GM19372 (cell line): ENCODE data around the gene DKK1.

ENCODE experiments used
- ATAC-seq: cut with Tn5 transposase; IDR thresholded peaks from one replicate; pipeline ENCODE4 v1.9.1; 2021; ENCODE audit warnings: mild to moderate bottlenecking, low read depth, moderate library complexity; ENCODE audit not compliant: unreplicated experiment

The DKK1 gene, protein sequence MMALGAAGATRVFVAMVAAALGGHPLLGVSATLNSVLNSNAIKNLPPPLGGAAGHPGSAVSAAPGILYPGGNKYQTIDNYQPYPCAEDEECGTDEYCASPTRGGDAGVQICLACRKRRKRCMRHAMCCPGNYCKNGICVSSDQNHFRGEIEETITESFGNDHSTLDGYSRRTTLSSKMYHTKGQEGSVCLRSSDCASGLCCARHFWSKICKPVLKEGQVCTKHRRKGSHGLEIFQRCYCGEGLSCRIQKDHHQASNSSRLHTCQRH

DNA sequence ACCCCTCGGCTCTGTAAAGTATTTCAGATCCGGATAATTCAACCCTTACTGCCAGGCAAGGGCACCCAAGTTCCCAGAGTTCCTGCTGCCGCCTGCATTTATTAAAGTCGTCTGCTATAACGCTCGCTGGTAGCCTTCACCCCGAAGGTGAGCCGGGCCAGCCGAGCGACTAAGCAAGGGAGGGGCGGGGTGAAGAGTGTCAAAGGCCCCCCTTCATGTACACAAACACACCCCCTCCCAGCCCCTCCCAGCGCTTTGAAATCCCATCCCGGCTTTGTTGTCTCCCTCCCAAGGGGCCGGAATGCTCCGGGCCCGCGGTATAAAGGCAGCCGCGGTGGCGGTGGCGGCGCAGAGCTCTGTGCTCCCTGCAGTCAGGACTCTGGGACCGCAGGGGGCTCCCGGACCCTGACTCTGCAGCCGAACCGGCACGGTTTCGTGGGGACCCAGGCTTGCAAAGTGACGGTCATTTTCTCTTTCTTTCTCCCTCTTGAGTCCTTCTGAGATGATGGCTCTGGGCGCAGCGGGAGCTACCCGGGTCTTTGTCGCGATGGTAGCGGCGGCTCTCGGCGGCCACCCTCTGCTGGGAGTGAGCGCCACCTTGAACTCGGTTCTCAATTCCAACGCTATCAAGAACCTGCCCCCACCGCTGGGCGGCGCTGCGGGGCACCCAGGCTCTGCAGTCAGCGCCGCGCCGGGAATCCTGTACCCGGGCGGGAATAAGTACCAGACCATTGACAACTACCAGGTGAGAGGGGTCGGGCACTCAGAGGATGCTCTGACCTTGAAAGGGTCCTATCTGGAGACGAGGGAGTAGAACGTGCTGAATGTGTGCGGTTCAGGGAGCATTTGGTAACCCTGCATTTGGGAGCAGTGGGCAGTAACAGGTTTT is at the start of gene DKK1:
TSS of gene DKK1 (plus strand) at position 349 of the 889 bp plus-strand sequence. CDS start at position 503, 154 bp downstream.
- ATAC-seq: peak; percentile 64

DNA sequence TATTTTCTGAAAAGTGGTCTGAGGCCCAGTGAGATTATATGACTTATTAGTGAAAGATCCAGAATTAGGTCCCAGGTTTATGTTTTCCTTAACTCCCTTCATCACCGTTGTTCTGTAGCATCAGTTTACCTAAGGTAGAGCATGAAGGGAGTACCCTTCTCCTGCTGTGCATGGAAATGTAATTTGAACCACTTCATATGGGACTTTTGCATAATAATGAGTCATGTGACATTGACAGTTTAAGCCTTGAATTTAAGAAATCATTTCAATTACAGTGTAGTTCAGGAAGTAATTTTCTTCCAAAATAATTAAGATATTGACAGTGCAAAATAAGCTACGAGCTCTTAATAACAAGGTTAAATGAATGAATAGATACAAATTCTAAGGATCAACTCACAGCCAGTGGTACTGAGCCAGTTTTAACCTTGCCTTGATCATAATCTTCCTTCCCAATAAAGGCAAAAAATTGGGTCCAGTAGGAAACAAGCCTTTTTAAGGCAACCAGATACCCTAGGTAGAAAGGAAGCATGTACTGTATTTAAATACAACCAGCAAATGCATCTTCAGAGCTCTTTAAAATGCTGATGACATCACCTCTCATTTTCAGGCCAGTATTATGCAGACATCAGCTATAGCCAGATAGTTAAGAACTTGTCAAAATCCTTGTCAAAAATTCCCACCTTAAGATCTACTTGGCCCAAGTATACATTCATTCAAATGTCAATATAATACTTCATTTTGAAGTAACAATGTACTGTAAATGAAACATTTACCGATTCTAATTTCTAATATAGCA is 48.8 kb upstream of the DKK1 start:
- no peak for ATAC-seq

DNA sequence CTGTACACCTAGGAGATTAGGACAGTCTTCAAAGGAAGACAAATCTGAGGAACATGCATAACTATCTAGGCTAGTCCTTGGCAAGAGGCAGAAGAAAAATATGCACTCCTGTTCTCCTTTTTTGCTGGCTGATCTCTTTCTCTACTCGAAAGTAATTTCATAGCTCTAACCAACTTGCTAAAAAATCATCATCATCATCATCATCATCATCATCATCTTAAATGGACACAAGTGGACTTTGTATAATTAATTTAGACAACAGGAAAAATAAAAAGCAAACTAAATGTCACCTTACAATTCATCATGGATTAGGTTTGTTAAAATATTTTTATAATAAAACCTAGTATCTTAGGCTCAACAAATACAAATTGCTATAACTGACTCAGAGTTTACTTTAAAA is 47.2 kb upstream of the DKK1 start:
- ATAC-seq: no peak

DNA sequence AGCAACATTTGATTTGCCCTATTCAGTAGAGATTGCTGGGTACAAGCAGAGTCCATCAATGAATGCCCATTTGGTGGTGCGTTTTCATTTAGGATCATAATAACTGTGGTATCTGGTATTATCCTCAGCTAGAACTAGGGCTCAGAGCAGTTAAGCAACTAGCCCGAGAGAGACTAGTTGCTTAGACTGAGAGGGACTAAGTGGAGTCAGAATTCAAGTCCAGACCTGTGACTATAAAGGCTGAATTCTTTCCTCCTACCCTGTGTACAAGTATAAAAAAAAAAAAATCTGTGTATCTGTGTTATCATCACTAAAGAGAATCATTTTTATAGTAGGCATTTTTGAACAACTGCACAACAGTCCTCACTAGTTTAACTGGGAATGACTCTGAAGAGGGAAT is 45.3 kb upstream of the DKK1 start:
- no peak for ATAC-seq

DNA sequence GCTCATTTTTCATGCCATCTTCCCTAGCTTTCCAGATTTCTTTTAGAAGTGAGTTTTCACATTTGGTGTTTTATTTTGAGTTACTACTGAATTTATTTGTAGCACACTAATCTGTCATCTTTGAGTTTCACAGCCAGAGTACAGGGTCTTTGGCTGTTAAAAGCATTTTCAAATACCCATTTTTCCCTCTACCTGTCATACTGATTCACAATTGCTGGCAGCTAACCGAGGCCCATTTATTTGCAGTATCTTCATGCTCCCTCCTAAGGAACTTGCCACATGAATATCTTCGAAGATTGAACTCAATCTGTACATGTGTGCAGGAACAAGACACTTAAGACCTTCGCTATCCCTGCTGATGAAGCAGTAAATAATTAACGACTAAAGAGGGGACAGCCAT is 44.8 kb upstream of the DKK1 start:
- no peak for ATAC-seq

DNA sequence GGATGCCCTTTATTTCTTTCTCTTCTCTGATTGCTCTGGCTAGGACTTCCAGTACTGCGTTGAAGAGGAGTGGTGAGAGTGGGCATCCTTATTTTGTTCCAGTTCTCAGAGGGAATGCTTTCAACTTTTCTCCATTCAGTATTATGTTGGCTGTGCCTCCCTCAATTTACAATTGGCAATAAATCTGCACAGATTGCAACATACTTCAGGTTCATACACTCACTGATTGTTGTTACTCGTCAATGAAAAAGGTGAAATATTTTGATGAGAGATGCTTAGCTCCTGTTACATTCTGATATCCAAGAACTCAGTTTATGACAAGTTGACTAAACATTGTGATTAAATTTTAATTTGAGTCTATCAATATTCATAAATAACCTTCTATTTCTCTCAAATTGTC is 37.9 kb upstream of the DKK1 start:
- no peak for ATAC-seq

DNA sequence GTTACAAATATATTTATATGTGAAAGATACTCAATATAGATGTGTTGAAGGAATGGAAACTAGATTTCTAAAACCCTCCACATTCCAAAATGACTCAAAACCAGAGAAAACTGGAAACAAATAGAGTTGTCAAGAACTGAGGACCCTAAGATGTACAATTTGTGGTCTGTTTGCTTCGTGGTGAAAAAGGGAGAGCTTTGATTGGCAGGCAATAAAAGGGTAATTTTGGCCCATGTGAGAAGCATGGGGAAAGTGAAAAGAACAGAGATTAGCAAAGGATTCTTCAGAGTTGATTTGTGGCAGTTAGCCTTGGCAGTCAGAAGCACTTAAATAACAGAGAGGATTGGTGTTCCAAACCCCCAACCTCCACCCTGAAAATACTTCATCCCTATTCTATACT is 37.1 kb upstream of the DKK1 start:
- no peak for ATAC-seq

DNA sequence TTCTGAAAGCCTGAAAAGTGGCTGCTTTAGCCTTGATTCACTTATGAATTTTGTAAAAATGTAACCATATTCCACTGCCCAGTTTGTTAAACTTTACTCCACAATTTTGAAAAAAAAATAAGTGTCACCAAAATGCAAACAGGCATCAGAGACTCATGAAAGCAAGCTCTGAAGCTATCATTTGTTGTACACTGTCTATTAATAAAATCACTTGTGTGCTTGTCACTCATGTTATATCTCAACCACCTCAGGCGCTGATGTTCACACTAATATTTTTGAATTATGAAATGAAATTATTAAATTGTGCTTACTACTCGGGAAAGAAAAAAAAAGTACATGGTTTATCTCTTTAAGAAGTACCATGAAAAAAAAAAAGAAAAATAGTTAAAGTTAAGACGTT is 34.5 kb upstream of the DKK1 start:
- no peak for ATAC-seq

DNA sequence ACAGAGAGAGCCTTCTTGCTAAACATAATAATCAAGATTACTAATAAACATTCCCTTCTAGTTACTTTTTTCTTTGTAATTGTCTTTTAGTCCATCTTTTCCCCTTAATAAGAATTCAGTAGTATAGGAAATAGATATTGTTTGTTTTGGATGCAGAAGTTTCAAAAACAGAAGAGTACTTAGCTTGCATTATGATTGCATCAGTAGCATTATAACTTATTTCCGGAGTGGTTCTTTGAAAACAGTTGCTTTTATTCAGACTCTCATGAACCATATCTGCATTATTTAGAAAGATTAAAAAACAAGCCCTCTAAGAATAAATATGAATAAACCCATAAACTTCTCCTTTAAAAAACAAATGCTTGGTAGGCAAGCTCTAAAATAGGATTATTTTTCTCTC is 34.0 kb upstream of the DKK1 start:
- ATAC-seq: no peak

DNA sequence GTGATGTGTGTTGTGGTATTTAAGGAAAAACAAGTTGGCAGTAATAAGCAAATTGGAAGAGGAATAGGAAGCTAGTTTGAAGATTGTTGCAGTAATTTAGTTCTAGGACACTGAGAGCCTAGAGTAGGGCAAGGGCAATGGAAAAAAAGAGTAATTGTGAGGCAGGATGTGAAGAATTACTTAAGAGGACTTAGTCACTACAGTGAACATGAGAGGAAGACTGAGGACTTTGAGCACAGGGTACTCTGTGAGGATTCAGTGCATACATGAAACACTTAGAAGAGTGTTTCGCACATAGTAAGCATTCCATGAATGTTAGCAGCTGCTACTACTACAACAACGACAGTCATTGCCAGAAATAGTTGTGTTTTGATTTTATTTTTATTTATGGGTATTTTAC is 30.9 kb upstream of the DKK1 start:
- ATAC-seq: no peak

DNA sequence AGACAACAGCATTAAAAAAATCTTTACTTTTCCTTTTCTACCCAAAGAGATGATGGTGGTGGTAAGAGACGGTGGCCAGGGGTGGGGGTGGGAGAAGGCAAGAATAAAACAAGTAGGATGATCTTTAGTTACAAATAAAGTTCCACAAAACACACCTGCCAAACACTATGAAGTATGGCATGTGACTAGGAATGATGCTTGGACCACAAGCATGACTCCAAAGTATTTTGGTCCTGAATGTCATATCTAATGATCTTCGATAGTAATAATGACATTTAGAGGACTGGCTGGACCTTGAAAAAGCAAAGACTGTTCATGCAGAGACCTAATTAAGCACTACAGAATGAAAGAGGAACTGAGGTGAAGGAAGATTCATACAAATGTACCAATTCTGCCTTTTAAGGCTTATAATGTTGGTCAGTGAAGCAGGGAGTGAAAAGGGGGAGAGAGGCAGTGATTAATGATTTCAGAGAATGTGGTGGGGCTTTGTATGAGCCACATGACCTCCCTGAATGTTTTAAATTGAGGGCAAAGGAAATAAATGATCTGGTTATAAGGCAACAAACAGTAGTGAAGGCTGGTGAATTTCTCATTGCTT is 29.6 kb upstream of the DKK1 start:
- ATAC-seq: no peak

DNA sequence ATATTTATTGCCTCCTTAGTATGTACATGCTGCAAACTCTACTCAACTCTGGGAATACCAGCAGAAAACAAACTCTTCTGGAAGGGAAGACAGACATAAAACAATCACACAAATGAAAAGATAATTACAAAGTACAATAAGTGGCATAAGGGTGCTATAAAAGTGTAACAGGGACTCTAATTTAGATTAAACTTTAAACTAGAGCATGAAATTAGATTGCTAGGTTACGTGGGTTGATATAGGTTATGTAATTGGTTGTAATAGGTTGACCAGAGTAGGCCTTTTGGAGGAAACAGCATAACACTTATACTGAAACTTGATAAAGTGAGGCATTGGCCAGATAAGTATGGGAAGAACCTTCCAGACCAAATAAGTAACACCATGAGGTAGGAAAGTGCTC is 26.2 kb upstream of the DKK1 start:
- ATAC-seq: no peak

DNA sequence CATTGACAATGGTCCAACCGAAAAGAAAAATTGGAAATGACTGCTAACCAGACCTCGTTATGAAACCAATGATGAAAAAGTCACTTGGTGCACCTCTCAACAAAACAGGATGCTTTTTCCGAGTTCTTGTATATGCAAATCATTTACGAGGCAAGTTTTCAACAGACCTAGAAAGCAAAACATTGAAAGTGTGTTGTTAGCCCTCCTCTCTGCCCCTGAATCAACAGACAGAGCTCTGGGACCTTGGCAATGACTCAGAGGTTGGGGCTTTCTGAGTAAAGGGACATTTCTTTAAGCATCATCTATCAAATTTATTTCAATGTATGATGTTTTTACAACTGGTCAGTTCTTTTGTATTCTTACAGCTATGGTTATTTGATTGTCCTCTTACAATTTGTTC is 16.3 kb upstream of the DKK1 start:
- no peak for ATAC-seq

DNA sequence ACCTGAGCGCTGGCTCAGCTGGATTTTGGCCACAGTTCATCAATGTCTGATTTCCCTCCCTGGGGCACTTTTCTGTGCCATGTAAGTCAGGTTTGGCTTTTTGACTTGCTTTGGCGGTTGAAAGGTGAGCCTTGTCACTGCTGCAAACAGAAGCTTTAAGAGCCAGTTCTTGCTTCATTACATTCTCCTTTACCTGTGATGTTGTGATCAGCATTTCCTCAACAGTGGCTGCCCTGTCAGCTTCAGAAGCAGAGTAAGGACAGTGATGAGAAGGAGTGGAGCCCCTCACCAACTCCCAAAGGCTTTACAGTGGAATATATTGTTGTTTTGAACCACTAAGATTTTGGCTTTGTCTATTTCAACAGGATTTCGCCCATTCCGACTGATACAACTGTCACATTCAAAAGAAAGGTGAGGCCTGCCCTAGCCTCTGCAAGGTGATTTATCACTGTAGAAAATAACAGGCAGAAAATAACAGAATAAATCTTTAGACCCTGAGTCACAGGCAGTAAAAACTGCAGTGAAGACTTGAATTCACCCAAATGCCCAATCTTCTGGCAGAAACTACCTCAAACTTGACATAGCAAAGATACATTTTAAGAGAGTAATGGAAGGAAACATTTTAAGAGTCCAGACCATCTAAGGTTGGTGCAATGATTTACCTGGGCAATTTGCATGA is 13.3 kb upstream of the DKK1 start:
- no peak for ATAC-seq

DNA sequence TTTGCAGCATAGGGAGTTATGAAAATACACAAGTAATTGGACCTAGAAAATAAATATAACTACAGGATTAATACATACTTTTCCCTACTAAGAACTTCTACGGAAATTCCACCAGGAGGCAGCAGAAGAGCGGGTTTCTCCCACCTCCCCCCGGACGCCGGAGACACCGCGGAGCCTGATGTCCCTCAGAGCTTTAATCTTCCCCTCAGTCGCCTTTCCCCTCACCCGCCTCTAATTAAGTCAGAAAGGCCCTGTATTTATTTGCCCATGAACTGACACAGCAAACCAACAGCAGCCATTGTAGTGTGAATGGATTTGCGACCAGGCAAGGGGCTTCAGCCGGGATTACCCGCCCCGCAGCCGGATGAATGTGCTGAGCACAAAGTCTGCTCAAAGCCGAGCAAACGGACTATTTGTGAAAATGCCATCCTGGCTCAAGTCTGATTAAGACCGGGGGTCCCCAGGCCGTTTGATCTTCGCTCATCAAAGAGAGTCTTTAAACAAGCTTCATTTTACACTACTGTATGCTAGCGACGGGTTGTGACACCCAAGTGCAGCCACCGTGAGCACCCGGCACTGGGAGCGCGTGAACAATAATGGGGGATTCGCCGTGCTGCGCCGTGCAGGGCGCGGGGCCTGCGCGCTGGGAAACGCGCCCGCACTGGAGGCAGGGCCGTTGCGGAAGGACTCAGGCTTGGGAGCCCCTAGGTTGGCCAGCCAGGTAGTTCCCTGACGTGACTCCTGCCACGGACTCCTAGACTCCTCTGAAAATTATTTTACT is 5.6 kb upstream of the DKK1 start:
- peak; percentile 78 for ATAC-seq

DNA sequence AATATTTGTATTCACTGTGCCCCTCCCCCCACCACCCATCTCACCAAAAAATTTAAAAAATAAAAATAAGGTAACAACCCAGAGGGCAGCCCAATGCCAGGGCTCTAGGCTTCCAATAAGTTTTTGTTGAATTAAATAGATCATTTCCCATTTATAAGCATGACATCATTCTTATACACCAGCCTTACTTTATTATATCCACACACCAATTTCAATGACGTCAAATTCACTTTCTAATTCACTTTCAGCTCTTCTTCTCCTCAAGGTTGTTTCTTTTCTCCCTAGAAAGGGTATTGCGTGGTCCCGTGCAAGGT is 1.2 kb upstream of the DKK1 start:
- ATAC-seq: no peak

DNA sequence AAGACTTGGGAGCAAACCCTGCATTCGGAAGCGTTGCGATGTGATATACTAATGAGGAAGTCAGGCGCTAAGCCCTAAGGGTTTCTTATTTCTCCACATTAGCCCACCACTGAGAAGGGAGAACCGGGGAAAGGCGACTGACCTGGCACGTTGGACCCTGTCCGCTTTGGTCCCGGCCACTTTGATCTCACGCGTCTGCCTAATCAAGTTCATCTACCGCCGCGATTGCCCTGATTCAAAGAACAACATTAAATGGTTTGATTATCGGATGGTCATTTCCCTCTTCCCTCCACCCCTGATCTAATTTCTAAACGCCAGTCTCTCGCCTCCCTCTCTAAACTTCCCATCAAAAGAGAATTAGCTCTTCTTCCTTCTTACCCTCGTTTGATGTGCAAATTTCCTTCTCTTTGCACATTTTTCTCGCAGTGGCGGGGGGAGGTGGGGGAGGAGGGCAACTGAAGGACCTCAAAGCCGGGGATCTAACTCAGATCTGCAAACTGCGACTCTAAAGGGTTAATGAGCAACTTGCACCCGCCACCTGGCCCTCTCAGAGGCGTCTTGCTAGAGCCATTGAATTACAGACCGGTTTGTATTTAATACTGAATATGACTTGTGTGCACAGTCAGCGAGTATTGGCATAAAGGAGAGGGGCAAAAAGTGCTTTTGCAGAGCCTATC is 687 bp upstream of the DKK1 start:
- no peak for ATAC-seq

DNA sequence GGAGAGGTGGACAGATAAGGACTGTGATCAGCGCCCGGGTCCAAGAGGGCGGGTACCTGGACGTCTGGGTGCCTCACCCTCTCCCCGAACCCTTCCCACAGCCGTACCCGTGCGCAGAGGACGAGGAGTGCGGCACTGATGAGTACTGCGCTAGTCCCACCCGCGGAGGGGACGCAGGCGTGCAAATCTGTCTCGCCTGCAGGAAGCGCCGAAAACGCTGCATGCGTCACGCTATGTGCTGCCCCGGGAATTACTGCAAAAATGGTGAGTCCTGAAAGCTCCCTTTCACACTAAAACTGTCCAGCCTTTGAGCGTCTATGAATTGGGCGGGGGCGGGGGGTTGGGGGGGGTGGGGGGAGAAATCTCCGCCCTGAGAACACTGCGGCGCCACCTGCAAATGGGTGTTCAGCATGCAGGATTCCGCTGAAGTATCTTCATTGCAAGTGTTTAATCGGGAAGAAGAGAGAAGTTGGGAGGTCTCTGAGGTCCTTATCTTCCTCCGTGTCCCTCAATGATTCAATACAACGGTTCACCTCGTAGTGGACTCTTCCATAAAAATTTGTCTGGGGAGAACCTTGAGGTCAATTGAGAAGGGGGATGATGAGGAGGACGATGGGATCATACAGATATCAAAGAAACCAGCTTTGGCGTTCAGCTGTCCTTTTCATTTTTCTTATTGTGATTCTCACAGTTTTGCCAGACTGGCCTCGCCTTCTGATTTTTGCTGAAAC is 906 bp downstream of the DKK1 start:
- ATAC-seq: no peak
